ENCODE measurements around the gene TMC2. TPM values are rescaled to one million over a fixed set of nuclear protein-coding genes. Genes with fewer than 3 reads are reported as not detected.

The TMC2 gene
- polyA plus RNA-seq, 1 experiment = not detected

- no peak for TF ChIP-seq CTCF (IDR thresholded peaks at IDR 0.05; ENCODE audit: insufficient read depth, low read depth, low read length)
- Histone ChIP-seq H3K4me3 (ENCODE audit: low read depth, low read length) (no peak overlapping the region), H3K27me3 (ENCODE audit: control insufficient read depth, insufficient read depth, low read length) (peaks cover 18% of the 10 kb centered on the region), H3K36me3 (ENCODE audit: control insufficient read depth, insufficient read depth, low read length) (no peaks in the 10 kb centered on the region)
- ChIA-PET CTCF (interaction anchor here (2.4 to 3.1 kb wide), 2 partner anchors 12 to 65 kb away, joined by 11 read pairs; no protein-coding TSS in a partner anchor), POLR2A (no interaction called here)
- DNase-seq (ENCODE audit: low read depth) = no peak
Measured at GRCh38 chr20:2687514-2687913, 151.1 kb downstream of the TMC2 start.

- no peak for DNase-seq (ENCODE audit: low read depth)
- ChIA-PET CTCF (interaction anchor here (0.6 to 3.1 kb wide), 6 partner anchors 13 to 324 kb away, joined by 3 to 11 read pairs (median 4); no protein-coding TSS in a partner anchor), POLR2A (no interaction called here)
- Histone ChIP-seq H3K4me3 (ENCODE audit: low read depth, low read length) (no peak overlapping the region), H3K27me3 (ENCODE audit: control insufficient read depth, insufficient read depth, low read length) (peaks cover 18% of the 10 kb centered on the region), H3K36me3 (ENCODE audit: control insufficient read depth, insufficient read depth, low read length) (no peaks in the 10 kb centered on the region)
- peak; percentile 52 for TF ChIP-seq CTCF (IDR thresholded peaks at IDR 0.05; ENCODE audit: insufficient read depth, low read depth, low read length)
Measured at GRCh38 chr20:2688041-2688591, 151.7 kb downstream of the TMC2 start.

GRCh38 chr20:2690213-2690612 lies 153.8 kb downstream of the TMC2 start:
- DNase-seq (ENCODE audit: low read depth) = no peak
- TF ChIP-seq CTCF (IDR thresholded peaks at IDR 0.05; ENCODE audit: insufficient read depth, low read depth, low read length) = no peak
- Histone ChIP-seq H3K4me3 (ENCODE audit: low read depth, low read length) (no peak overlapping the region), H3K36me3 (ENCODE audit: control insufficient read depth, insufficient read depth, low read length) (no peaks in the 10 kb centered on the region), H3K27me3 (ENCODE audit: control insufficient read depth, insufficient read depth, low read length) (peaks cover 24% of the 10 kb centered on the region)
- POLR2A ChIA-PET = no interaction called here
- CTCF ChIA-PET = interaction anchor here (1.3 kb wide), 1 partner anchor 162 kb away, joined by 3 read pairs; no protein-coding TSS in a partner anchor

- DNase-seq (ENCODE audit: low read depth) = no peak
- Histone ChIP-seq H3K36me3 (ENCODE audit: control insufficient read depth, insufficient read depth, low read length) (no peaks in the 10 kb centered on the region), H3K27me3 (ENCODE audit: control insufficient read depth, insufficient read depth, low read length) (peaks cover 26% of the 10 kb centered on the region), H3K4me3 (ENCODE audit: low read depth, low read length) (no peak overlapping the region)
- ChIA-PET POLR2A (no interaction called here), CTCF (no interaction called here)
- TF ChIP-seq CTCF (IDR thresholded peaks at IDR 0.05; ENCODE audit: insufficient read depth, low read depth, low read length) = no peak
Measured at GRCh38 chr20:2690718-2691117, 154.3 kb downstream of the TMC2 start.

GRCh38 chr20:2691127-2691526 lies 154.8 kb downstream of the TMC2 start:
- DNase-seq (ENCODE audit: low read depth) = no peak
- peaks cover 26% of the 10 kb centered on the region for H3K27me3 ChIP-seq (ENCODE audit: control insufficient read depth, insufficient read depth, low read length)
- no peak overlapping the region for H3K4me3 ChIP-seq (ENCODE audit: low read depth, low read length)
- no peak for TF ChIP-seq CTCF (IDR thresholded peaks at IDR 0.05; ENCODE audit: insufficient read depth, low read depth, low read length)
- ChIA-PET POLR2A (no interaction called here), CTCF (no interaction called here)
- H3K36me3 ChIP-seq (ENCODE audit: control insufficient read depth, insufficient read depth, low read length) = no peaks in the 10 kb centered on the region

Small RNAs within 50 kb of the gene (small RNA-seq; reads per million reads assigned to genes)
- gene SNORA51 (ENCODE audit: insufficient read length, low read depth, low replicate concordance) (not detected), gene SNORD110 (ENCODE audit: insufficient read length, low read depth, low replicate concordance) (not detected), gene SNORD56 (ENCODE audit: insufficient read length, low read depth, low replicate concordance) (not detected), gene SNORD57 (ENCODE audit: insufficient read length, low read depth, low replicate concordance) (not detected), gene SNORD86 (ENCODE audit: insufficient read length, low read depth, low replicate concordance) (not detected)

Other genes starting within 250 kb of the TMC2 start
- not detected in 2 replicates for gene TGM3, start 240.6 kb upstream of the TMC2 start, polyA plus RNA-seq (2011; rRNA removed)
- gene TGM6, start 155.7 kb upstream of the TMC2 start, polyA plus RNA-seq (2011; rRNA removed) = not detected in 2 replicates
- 149 and 178 TPM in 2 replicates for gene SNRPB, start 65.8 kb upstream of the TMC2 start, polyA plus RNA-seq (2011; rRNA removed)
- gene ZNF343, start 27.7 kb upstream of the TMC2 start, polyA plus RNA-seq (2011; rRNA removed) = 8.2 and 9.8 TPM in 2 replicates
- 131 and 136 TPM in 2 replicates for gene NOP56, start 116.1 kb downstream of the TMC2 start, polyA plus RNA-seq (2011; rRNA removed)
- 113 and 143 TPM in 2 replicates for gene IDH3B, start 127.6 kb downstream of the TMC2 start, polyA plus RNA-seq (2011; rRNA removed)
- gene EBF4, start 156.2 kb downstream of the TMC2 start, polyA plus RNA-seq (2011; rRNA removed) = 1.2 and 1.9 TPM in 2 replicates

Measured in BJ (cell line).